ENCODE measurements around the gene NRXN3. TPM values are rescaled to one million over a fixed set of nuclear protein-coding genes. Genes with fewer than 3 reads are reported as not detected.

NRXN3 gene
- total and polyA plus RNA-seq, 2 donors (not counting 1 experiment from before 2014, with no cell fraction given): not detected

DNA sequence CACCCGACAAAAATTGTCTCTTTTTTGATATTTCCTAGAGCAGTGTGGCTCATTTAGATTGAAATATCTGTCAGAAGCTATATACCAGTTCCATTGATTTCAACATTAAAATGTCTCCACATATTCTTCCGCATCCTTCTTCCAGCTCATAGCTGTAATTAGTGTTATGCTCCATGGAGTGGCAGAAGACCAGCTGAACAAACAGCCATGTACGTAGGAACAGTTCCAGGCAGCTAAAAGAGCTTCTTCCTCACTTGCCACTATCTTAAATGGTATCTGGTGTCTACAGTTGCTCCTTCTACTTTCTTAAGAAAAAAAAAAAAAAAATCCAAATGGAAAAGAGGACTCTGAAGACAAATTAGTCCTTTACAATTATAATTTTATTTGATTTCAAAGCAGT lies 1193.1 kb downstream of the NRXN3 start:
- Histone ChIP-seq H3K27ac (ENCODE audit: low read length in 2 of 2) (no peak overlapping the region), H3K4me1 (ENCODE audit: control insufficient read depth in 2 of 2, insufficient read depth in 2 of 2, low read length in 2 of 2) (no peaks in the 10 kb centered on the region), H2AFZ (ENCODE audit: insufficient read depth, low read depth, low read length, poor library complexity, severe bottlenecking) (no peak overlapping the region), H3K9ac (ENCODE audit: low read length) (no peak overlapping the region), H3K9me3 (ENCODE audit: control extremely low read depth in 1 of 3, control insufficient read depth in 2 of 3, insufficient read depth in 1 of 3, low read length in 2 of 3) (peaks cover 0 to 3% (median 0%) of the 10 kb centered on the region in 3 donors), H3K4me2 (replicated peaks; ENCODE audit: low read depth, low read length, poor library complexity, severe bottlenecking) (no peak overlapping the region), H3K4me3 (ENCODE audit: control extremely low read depth in 1 of 5, extremely low read depth in 1 of 5, insufficient read depth in 1 of 5, low read depth in 2 of 5, low read length in 4 of 5) (no peak overlapping the region), H4K20me1 (ENCODE audit: control insufficient read depth, insufficient read depth, low read length, poor library complexity, severe bottlenecking) (no peaks in the 10 kb centered on the region), H3K79me2 (ENCODE audit: control insufficient read depth, insufficient read depth, low read length) (no peaks in the 10 kb centered on the region), H3K27me3 (replicated peaks in 1 of 4; ENCODE audit: control extremely low read depth in 1 of 4, control insufficient read depth in 3 of 4, insufficient read depth in 4 of 4, low read length in 3 of 4) (no peaks in the 10 kb centered on the region), H3K36me3 (replicated peaks in 1 of 2; ENCODE audit: control extremely low read depth in 1 of 2, control insufficient read depth in 1 of 2, extremely low read depth in 1 of 2, insufficient read depth in 2 of 2, low read length in 1 of 2) (no peaks in the 10 kb centered on the region)
- intact Hi-C loops (cut with micrococcal nuclease): no loop called here
- CTCF ChIA-PET: no interaction called here
- Mint-ChIP-seq H3K4me3 (no peak overlapping the region), H3K27me3 (no peaks in the 10 kb centered on the region), H3K9me3 (ENCODE audit: insufficient read depth) (peaks cover 5% of the 10 kb centered on the region), H3K27ac (no peak overlapping the region), H3K4me1 (no peaks in the 10 kb centered on the region)
- POLR2A ChIA-PET: no interaction called here
- no CpG with 5 or more reads among the region's 3 CpGs for WGBS (ENCODE audit: insufficient coverage)
- DNase-seq: no peak
- TF ChIP-seq CTCF (IDR thresholded peaks at IDR 0.05) (no peak), EZH2 (IDR thresholded peaks at IDR 0.05; ENCODE audit: borderline replicate concordance, insufficient read depth, low read depth, low read length, poor library complexity, severe bottlenecking) (no peak)
- no peak for ATAC-seq (ENCODE audit: low read depth)

DNA sequence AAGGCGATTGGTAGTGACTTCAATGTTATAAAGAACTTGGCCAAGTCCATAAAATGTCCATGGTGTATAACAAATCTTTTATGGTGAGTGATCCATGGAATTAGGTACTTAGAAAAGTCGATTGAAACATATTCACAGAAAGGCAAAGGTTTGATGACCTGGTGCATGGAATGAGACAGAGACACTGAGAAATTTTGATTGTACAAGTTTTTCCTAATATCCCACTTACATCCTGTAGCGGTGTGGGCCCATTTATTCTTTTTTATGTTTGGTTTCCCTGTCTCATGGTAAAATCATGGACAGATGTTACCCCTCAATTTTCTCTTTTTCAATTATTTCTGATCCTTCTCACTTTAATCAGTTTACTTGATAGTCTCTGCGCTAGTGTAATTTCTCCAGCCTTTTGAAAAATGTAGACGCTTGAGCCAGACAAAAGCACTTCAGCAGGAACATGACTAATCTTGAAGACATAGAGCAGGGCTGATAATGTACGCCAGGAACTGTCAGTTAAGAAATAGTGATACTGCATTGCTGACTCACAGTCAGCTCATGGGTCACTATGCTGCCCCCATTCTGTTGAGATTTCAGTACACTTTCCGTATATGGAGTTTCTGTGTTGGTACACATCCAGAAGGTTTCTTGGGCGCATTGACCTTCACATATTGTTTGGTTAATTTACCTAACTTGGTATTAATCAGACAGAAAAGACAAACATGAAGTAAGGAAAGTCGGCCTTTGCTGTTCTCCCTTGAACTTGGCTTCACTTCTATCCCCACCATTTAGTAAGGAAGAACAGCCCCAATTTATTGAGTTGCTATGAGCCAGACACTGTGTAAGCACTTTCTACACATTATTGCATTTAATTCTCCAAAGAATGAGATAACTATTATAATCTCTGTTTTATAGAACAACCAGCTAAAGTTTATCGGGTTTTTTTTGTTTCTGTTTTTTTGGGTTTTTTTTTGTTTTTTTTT lies 1199.5 kb downstream of the NRXN3 start:
- Mint-ChIP-seq H3K27ac (no peak overlapping the region), H3K9me3 (ENCODE audit: insufficient read depth) (peaks cover 2% of the 10 kb centered on the region), H3K4me3 (no peak overlapping the region), H3K4me1 (no peaks in the 10 kb centered on the region), H3K27me3 (no peaks in the 10 kb centered on the region)
- Histone ChIP-seq H3K36me3 (replicated peaks in 1 of 2; ENCODE audit: control extremely low read depth in 1 of 2, control insufficient read depth in 1 of 2, extremely low read depth in 1 of 2, insufficient read depth in 2 of 2, low read length in 1 of 2) (no peaks in the 10 kb centered on the region), H3K27me3 (replicated peaks in 1 of 4; ENCODE audit: control extremely low read depth in 1 of 4, control insufficient read depth in 3 of 4, insufficient read depth in 4 of 4, low read length in 3 of 4) (no peaks in the 10 kb centered on the region), H3K27ac (ENCODE audit: low read length in 2 of 2) (no peak overlapping the region), H3K9ac (ENCODE audit: low read length) (no peak overlapping the region), H2AFZ (ENCODE audit: insufficient read depth, low read depth, low read length, poor library complexity, severe bottlenecking) (no peak overlapping the region), H3K4me3 (ENCODE audit: control extremely low read depth in 1 of 5, extremely low read depth in 1 of 5, insufficient read depth in 1 of 5, low read depth in 2 of 5, low read length in 4 of 5) (no peak overlapping the region), H3K4me2 (replicated peaks; ENCODE audit: low read depth, low read length, poor library complexity, severe bottlenecking) (no peak overlapping the region), H3K9me3 (ENCODE audit: control extremely low read depth in 1 of 3, control insufficient read depth in 2 of 3, insufficient read depth in 1 of 3, low read length in 2 of 3) (no peaks in the 10 kb centered on the region), H3K4me1 (ENCODE audit: control insufficient read depth in 2 of 2, insufficient read depth in 2 of 2, low read length in 2 of 2) (no peaks in the 10 kb centered on the region), H3K79me2 (ENCODE audit: control insufficient read depth, insufficient read depth, low read length) (no peaks in the 10 kb centered on the region), H4K20me1 (ENCODE audit: control insufficient read depth, insufficient read depth, low read length, poor library complexity, severe bottlenecking) (no peaks in the 10 kb centered on the region)
- TF ChIP-seq EZH2 (IDR thresholded peaks at IDR 0.05; ENCODE audit: borderline replicate concordance, insufficient read depth, low read depth, low read length, poor library complexity, severe bottlenecking) (no peak), CTCF (IDR thresholded peaks at IDR 0.05) (no peak)
- intact Hi-C loops (cut with micrococcal nuclease): no loop called here
- ATAC-seq (ENCODE audit: low read depth) (no peak), DNase-seq (no peak)
- POLR2A ChIA-PET: no interaction called here
- WGBS (ENCODE audit: insufficient coverage): 88% methylated on average over 5 of the region's 10 CpGs
- CTCF ChIA-PET: no interaction called here
